ENCODE measurements around the gene SCIN. TPM values are rescaled to one million over a fixed set of nuclear protein-coding genes. Genes with fewer than 3 reads are reported as not detected.
"Not testable (repeated sequence)": the region's sequence is repeated elsewhere in the genome, so short reads cannot be mapped to it uniquely, and the experiment has no call there.

Gene SCIN
- total and polyA plus RNA-seq, 5 donors: 0.14 to 0.35 (median 0.26) TPM

GRCh38 chr7:12637819-12638592 lies 67.5 kb downstream of the SCIN start:
- Histone ChIP-seq H3K27me3 (ENCODE audit: control insufficient read depth, insufficient read depth) (no peaks in the 10 kb centered on the region), H3K4me1 (ENCODE audit: control insufficient read depth, insufficient read depth, low read length) (no peaks in the 10 kb centered on the region), H3K27ac (ENCODE audit: low read length) (no peak overlapping the region), H3K4me3 (ENCODE audit: low read length) (no peak overlapping the region), H3K9me3 (ENCODE audit: control insufficient read depth, low read length) (no peaks in the 10 kb centered on the region)
- WGBS: 19% methylated on average over 4 of the region's 4 CpGs
- peak; percentile 22 to 26 for ATAC-seq
- intact Hi-C loops (cut with DNase I): loop anchor here in 3 of 4 donors (2.0 to 10.0 kb wide), 3 partner anchors 624 to 627 kb away; no protein-coding TSS in a partner anchor
- DNase-seq: no peak

- intact Hi-C loops (cut with DNase I): loop anchor here in 3 of 4 donors (2.0 to 10.0 kb wide), 3 partner anchors 623 to 626 kb away; no protein-coding TSS in a partner anchor
- DNase-seq: no peak
- H3K4me3 ChIP-seq (ENCODE audit: low read length): no peak overlapping the region
- no peaks in the 10 kb centered on the region for H3K9me3 ChIP-seq (ENCODE audit: control insufficient read depth, low read length)
- no peaks in the 10 kb centered on the region for H3K4me1 ChIP-seq (ENCODE audit: control insufficient read depth, insufficient read depth, low read length)
- no peaks in the 10 kb centered on the region for H3K27me3 ChIP-seq (ENCODE audit: control insufficient read depth, insufficient read depth)
- WGBS: 16% methylated on average over 6 of the region's 6 CpGs
- H3K27ac ChIP-seq (ENCODE audit: low read length): no peak overlapping the region
- peak in 1 of 2 donors; percentile 35 for ATAC-seq
These were observed 68.4 kb downstream of the SCIN start for GRCh38 chr7:12638851-12639456.

- intact Hi-C loops (cut with DNase I): loop anchor here in 1 of 4 donors (5.0 kb wide), 1 partner anchor 622 kb away; no protein-coding TSS in a partner anchor
- H3K27me3 ChIP-seq (ENCODE audit: control insufficient read depth, insufficient read depth): no peaks in the 10 kb centered on the region
- ATAC-seq: no peak
- no peak overlapping the region for H3K27ac ChIP-seq (ENCODE audit: low read length)
- no peak overlapping the region for H3K4me3 ChIP-seq (ENCODE audit: low read length)
- 86% methylated on average over 7 of the region's 7 CpGs for WGBS
- no peaks in the 10 kb centered on the region for H3K4me1 ChIP-seq (ENCODE audit: control insufficient read depth, insufficient read depth, low read length)
- no peak for DNase-seq
- no peaks in the 10 kb centered on the region for H3K9me3 ChIP-seq (ENCODE audit: control insufficient read depth, low read length)
These were observed 70.0 kb downstream of the SCIN start for GRCh38 chr7:12640299-12641096.

GRCh38 chr7:12641196-12641595 lies 70.7 kb downstream of the SCIN start:
- WGBS: 82% methylated on average over 3 of the region's 3 CpGs
- Histone ChIP-seq H3K27me3 (ENCODE audit: control insufficient read depth, insufficient read depth) (no peaks in the 10 kb centered on the region), H3K27ac (ENCODE audit: low read length) (no peak overlapping the region), H3K4me3 (ENCODE audit: low read length) (no peak overlapping the region), H3K4me1 (ENCODE audit: control insufficient read depth, insufficient read depth, low read length) (no peaks in the 10 kb centered on the region), H3K9me3 (ENCODE audit: control insufficient read depth, low read length) (no peaks in the 10 kb centered on the region)
- DNase-seq (no peak), ATAC-seq (no peak)
- intact Hi-C loops (cut with DNase I): loop anchor here in 1 of 4 donors (5.0 kb wide), 1 partner anchor 621 kb away; no protein-coding TSS in a partner anchor

- ATAC-seq (no peak), DNase-seq (no peak)
- WGBS: 94% methylated on average over 5 of the region's 5 CpGs
- Histone ChIP-seq H3K4me3 (ENCODE audit: low read length) (no peak overlapping the region), H3K27me3 (ENCODE audit: control insufficient read depth, insufficient read depth) (no peaks in the 10 kb centered on the region), H3K27ac (ENCODE audit: low read length) (no peak overlapping the region), H3K4me1 (ENCODE audit: control insufficient read depth, insufficient read depth, low read length) (no peaks in the 10 kb centered on the region), H3K9me3 (ENCODE audit: control insufficient read depth, low read length) (no peaks in the 10 kb centered on the region)
- intact Hi-C loops (cut with DNase I): loop anchor here in 1 of 4 donors (5.0 kb wide), 1 partner anchor 620 kb away; no protein-coding TSS in a partner anchor
These were observed 72.0 kb downstream of the SCIN start for GRCh38 chr7:12642508-12642907.

- Histone ChIP-seq H3K4me1 (ENCODE audit: control insufficient read depth, insufficient read depth, low read length) (no peaks in the 10 kb centered on the region), H3K9me3 (ENCODE audit: control insufficient read depth, low read length) (no peaks in the 10 kb centered on the region), H3K27ac (ENCODE audit: low read length) (no peak overlapping the region), H3K27me3 (ENCODE audit: control insufficient read depth, insufficient read depth) (no peaks in the 10 kb centered on the region), H3K4me3 (ENCODE audit: low read length) (no peak overlapping the region)
- intact Hi-C loops (cut with DNase I): loop anchor here in 1 of 4 donors (5.0 kb wide), 1 partner anchor 619 kb away; no protein-coding TSS in a partner anchor
- ATAC-seq (no peak), DNase-seq (no peak)
- 76% methylated on average over 3 of the region's 3 CpGs for WGBS
These were observed 72.6 kb downstream of the SCIN start for GRCh38 chr7:12643001-12643643.

GRCh38 chr7:12643644-12644043 lies 73.1 kb downstream of the SCIN start:
- ATAC-seq (no peak), DNase-seq (no peak)
- no peak overlapping the region for H3K4me3 ChIP-seq (ENCODE audit: low read length)
- no peak overlapping the region for H3K27ac ChIP-seq (ENCODE audit: low read length)
- intact Hi-C loops (cut with DNase I): loop anchor here in 1 of 4 donors (5.0 kb wide), 1 partner anchor 619 kb away; no protein-coding TSS in a partner anchor
- no peaks in the 10 kb centered on the region for H3K9me3 ChIP-seq (ENCODE audit: control insufficient read depth, low read length)
- 85% methylated on average over 5 of the region's 5 CpGs for WGBS
- no peaks in the 10 kb centered on the region for H3K4me1 ChIP-seq (ENCODE audit: control insufficient read depth, insufficient read depth, low read length)
- H3K27me3 ChIP-seq (ENCODE audit: control insufficient read depth, insufficient read depth): no peaks in the 10 kb centered on the region

GRCh38 chr7:12645212-12645611 lies 74.7 kb downstream of the SCIN start:
- ATAC-seq; DNase-seq; H3K9me3 ChIP-seq (ENCODE audit: control insufficient read depth, low read length); intact Hi-C loops (cut with DNase I); H3K27me3 ChIP-seq (ENCODE audit: control insufficient read depth, insufficient read depth); H3K4me3 ChIP-seq (ENCODE audit: low read length); H3K4me1 ChIP-seq (ENCODE audit: control insufficient read depth, insufficient read depth, low read length); H3K27ac ChIP-seq (ENCODE audit: low read length): not testable (repeated sequence)
- 76% methylated on average over 6 of the region's 6 CpGs for WGBS

GRCh38 chr7:12646139-12646538 lies 75.6 kb downstream of the SCIN start:
- ATAC-seq: no peak
- no peaks in the 10 kb centered on the region for H3K27me3 ChIP-seq (ENCODE audit: control insufficient read depth, insufficient read depth)
- no peak for DNase-seq
- WGBS: 50% methylated on average over 1 of the region's 1 CpG
- intact Hi-C loops (cut with DNase I): no loop called here
- no peak overlapping the region for H3K27ac ChIP-seq (ENCODE audit: low read length)
- no peaks in the 10 kb centered on the region for H3K9me3 ChIP-seq (ENCODE audit: control insufficient read depth, low read length)
- H3K4me1 ChIP-seq (ENCODE audit: control insufficient read depth, insufficient read depth, low read length): no peaks in the 10 kb centered on the region
- H3K4me3 ChIP-seq (ENCODE audit: low read length): no peak overlapping the region

- no peak for DNase-seq
- no peaks in the 10 kb centered on the region for H3K4me1 ChIP-seq (ENCODE audit: control insufficient read depth, insufficient read depth, low read length)
- H3K27me3 ChIP-seq (ENCODE audit: control insufficient read depth, insufficient read depth): no peaks in the 10 kb centered on the region
- H3K9me3 ChIP-seq (ENCODE audit: control insufficient read depth, low read length): no peaks in the 10 kb centered on the region
- intact Hi-C loops (cut with DNase I): no loop called here
- H3K27ac ChIP-seq (ENCODE audit: low read length): no peak overlapping the region
- ATAC-seq: no peak
- 82% methylated on average over 6 of the region's 6 CpGs for WGBS
- no peak overlapping the region for H3K4me3 ChIP-seq (ENCODE audit: low read length)
These were observed 77.1 kb downstream of the SCIN start for GRCh38 chr7:12647364-12648219.
